ENCODE data around the gene CDH4.
A peak's percentile ranks its signal among the peaks of the same experiment; 100 is the strongest.

Gene CDH4

DNA sequence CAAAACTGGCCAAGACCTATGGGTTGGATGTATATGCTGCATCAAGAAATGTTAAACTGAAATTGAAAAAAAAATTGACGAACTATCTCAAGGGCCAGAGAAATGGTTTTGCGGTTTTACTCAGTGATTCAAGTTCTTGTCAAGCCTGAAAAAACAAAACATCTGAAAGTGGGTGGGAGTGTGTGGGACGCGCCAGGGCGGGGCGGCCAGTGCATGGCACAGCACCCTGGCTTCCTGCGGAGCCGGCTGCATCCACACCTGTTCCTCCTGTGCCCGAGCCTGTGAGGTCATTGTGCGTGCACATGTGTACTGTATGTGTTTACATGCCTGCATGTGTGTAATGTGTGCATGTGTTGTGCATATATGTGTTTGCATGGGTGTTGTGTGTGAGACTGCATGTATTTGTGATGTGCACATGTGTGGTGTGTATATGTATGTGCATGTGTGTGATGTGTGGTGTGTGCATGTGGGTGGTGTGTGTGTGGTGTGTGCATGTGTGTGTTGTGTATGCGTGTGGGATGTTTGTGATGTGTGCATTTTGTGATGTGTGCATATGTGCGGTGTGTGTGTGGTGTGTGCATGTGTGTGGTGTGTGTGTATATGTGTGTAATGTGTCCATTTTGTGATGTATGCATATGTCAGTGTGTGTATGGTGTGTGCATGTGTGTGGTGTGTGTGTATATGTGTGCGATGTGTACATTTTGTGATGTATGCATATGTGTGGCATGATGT, 59.8 kb downstream of the CDH4 start:
- no peak for TF ChIP-seq REST (IDR thresholded peaks at IDR 0.05; ENCODE audit: insufficient read depth in 1 of 2, low read depth in 2 of 2, low read length in 2 of 2)
- TF ChIP-seq TAF1 (IDR thresholded peaks at IDR 0.05; ENCODE audit: borderline replicate concordance, insufficient read depth, low read length): no peak
- peak; percentile 56 for TF ChIP-seq POLR2AphosphoS5 (IDR thresholded peaks at IDR 0.05; ENCODE audit: low read depth, low read length)
- TF ChIP-seq FOXP2 (optimal IDR thresholded peaks at IDR 0.05; ENCODE audit: borderline replicate concordance, extremely low read depth, extremely low read length, insufficient read depth): no peak
- TF ChIP-seq SIN3A (IDR thresholded peaks at IDR 0.05; ENCODE audit: borderline replicate concordance, insufficient read depth, low read length): no peak

GRCh38 chr20:61312925-61313324, 60.9 kb downstream of the CDH4 start:
- TF ChIP-seq SIN3A (IDR thresholded peaks at IDR 0.05; ENCODE audit: borderline replicate concordance, insufficient read depth, low read length): no peak
- TF ChIP-seq POLR2AphosphoS5 (IDR thresholded peaks at IDR 0.05; ENCODE audit: low read depth, low read length): no peak
- no peak for TF ChIP-seq FOXP2 (optimal IDR thresholded peaks at IDR 0.05; ENCODE audit: borderline replicate concordance, extremely low read depth, extremely low read length, insufficient read depth)
- no peak for TF ChIP-seq REST (IDR thresholded peaks at IDR 0.05; ENCODE audit: insufficient read depth in 1 of 2, low read depth in 2 of 2, low read length in 2 of 2)
- TF ChIP-seq TAF1 (IDR thresholded peaks at IDR 0.05; ENCODE audit: borderline replicate concordance, insufficient read depth, low read length): no peak

DNA sequence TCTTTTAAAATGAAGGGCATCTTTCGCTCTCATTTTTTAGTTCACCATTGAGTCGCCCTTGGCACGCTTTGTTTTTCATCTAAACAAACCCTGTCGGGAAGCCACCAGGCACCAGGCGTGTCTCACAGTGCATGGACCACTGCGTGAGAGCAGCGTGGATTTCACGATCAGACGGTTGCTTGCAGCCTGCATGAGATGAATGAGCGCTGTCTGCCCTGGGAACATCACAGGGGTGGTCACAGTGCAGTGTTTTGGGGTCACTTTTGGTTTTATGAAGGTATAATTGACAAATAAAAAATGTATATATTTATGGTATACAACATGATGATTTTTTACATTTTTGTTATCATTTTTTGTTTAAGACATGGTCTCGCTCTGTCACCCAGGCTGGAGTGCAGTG, 61.3 kb downstream of the CDH4 start:
- peak; percentile 46; the same call in 1 of the 2 replicates for TF ChIP-seq POLR2AphosphoS5 (IDR thresholded peaks at IDR 0.05; ENCODE audit: low read depth, low read length)
- no peak for TF ChIP-seq REST (IDR thresholded peaks at IDR 0.05; ENCODE audit: insufficient read depth in 1 of 2, low read depth in 2 of 2, low read length in 2 of 2)

DNA sequence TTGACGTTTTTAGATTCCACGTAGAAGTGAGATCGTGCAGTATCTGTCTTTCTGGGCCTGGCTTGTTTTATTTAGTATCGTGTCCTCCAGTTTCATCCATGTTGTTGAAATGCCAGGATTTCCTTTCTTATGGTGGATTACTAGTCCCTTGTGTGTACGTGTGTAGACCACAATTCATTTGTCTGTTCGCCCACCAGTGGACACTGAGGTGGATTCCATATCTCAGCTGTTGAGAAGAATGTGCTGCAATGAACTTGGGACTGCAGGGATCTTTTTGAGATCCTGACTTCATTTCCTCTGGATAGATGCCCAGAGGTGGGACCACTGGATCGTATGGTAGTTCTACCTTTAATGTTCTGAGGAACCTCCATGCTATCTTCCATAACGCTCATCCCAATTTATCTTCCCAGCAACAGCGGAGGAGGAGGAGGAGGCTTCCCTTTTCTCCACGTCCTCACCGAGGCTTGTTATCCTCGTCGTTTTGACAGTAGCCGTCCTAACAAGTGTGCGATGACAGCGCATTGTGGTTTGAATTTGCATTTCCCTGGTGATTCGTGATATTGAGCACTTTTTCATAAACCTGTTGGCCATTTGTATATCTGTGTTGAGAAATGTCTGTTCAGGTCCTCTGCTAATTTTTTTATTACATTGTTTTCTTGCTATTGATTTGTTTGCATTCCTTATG, 62.4 kb downstream of the CDH4 start:
- TF ChIP-seq REST (IDR thresholded peaks at IDR 0.05; ENCODE audit: insufficient read depth in 1 of 2, low read depth in 2 of 2, low read length in 2 of 2) (no peak), TAF1 (IDR thresholded peaks at IDR 0.05; ENCODE audit: borderline replicate concordance, insufficient read depth, low read length) (no peak), SIN3A (IDR thresholded peaks at IDR 0.05; ENCODE audit: borderline replicate concordance, insufficient read depth, low read length) (no peak), POLR2AphosphoS5 (IDR thresholded peaks at IDR 0.05; ENCODE audit: low read depth, low read length) (no peak), FOXP2 (optimal IDR thresholded peaks at IDR 0.05; ENCODE audit: borderline replicate concordance, extremely low read depth, extremely low read length, insufficient read depth) (no peak)

All from PFSK-1 (cell line).